SKM-1 (cell line): ENCODE measurements around the gene DIPK1B.

Source experiments
- DNase-seq: peaks from one replicate; lab custom pipeline; 2025; ENCODE audit not compliant: unreplicated experiment; lab: John Stamatoyannopoulos, UW

DIPK1B gene

DNA sequence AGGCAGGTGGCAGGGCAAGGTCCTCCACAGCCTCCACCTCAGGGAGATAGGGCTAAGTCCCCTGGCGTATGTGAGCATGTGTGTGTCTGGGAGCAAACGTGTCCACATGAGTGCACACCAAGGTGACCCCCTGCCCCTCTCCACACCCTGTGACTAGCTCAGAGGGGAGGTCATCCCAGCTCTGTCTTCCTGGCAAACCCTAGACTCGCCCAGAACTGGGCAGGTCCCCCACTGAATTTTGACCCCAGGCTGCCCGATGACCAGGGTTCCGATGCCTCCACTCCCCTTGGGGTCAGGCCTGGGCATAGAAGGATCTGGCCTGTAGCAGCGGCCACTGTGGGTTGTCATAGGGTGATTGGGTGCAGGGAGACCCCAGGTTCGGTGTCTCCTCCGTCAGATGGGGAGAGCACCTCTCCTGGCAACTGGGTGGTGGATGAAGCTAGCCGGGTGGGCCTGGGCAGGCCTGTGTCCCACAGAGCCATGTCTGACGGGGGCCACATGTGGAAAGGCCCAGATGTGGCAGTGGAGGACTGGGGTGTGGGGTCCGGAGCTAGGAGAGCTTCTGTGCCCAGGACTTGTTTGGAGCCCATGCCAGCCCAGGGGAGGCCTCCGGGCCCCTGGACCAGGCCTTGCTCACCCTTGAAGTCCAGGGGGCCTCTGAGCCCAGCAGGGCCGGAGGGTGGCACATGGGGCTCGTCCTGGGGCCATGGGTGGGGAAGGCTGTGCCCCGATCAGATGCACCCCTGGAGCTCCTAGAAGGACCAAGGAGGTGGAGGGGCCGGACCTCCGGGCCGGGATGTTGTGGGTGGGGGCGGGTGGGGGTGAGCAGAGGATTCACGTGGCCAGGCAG lies 6.2 kb downstream of the DIPK1B start:
- no peak for DNase-seq

DNA sequence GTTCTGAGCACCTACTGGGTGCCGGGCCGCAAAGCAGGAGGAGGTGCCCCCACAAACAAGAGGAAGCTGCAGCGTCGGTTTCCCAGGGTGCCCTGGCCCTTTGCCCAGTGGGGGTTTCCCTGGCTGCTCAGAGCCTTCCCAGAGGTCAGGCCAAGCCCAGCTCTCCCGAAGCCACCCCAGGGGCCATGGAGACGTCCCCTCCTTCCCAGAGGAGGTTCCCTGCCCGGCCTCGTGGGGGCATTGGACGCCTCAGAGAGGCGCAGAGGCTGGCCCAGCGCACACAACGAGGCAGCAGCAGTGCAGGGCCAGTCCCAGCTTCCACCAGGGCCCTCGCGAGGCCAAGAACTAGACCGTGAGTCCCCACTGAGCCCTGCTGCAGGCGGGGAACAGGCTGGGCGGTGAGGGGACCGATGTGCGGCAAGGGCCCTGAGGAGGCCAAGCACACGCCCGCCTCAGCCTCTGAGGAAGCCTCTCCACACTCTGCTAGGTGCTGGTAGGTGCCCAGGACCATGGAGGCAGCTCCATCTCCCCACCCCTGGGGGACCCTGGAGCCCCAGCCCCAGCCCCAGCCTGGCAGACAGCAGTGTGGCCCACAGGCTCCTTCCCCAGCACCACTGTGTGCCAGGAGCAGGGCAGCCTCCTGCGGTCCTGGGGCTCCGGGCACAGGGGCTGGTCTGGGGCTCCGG lies 7.0 kb downstream of the DIPK1B start:
- no peak for DNase-seq

DNA sequence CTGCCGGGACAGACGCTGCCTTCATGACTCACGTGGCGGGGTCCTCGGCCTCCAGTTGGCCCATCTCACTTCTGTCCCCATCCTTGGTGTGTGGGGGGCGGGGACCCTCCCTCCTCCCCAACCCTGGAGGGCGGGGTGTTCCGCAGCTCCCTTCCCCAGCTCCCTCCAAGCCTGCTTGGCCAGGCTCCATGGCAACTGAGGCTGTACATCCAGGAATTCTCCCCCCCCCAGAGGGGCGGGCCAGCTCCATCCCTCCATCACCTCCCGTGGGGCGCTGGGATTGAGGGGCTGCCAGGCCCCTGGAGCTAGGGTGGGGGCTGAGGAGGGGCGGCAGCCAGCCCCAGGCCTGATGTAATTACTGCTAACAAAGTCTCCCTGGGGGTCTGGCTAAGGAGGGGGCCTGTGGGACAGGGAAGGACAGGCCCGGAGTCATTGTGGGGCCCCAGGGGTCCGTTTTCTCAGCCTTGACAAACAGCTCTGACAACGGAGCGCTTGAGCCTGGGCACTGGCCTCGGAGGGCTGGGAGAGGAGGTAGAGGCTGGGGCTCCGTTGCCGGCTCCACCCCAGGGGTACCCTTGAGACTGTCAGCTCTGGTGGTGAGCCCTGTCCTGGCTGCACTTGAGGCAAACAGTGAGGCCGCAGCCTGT lies 8.0 kb downstream of the DIPK1B start:
- no peak for DNase-seq

- no peak for DNase-seq
Measured at GRCh38 chr9:136720898-136721338, 8.5 kb downstream of the DIPK1B start.

DNA sequence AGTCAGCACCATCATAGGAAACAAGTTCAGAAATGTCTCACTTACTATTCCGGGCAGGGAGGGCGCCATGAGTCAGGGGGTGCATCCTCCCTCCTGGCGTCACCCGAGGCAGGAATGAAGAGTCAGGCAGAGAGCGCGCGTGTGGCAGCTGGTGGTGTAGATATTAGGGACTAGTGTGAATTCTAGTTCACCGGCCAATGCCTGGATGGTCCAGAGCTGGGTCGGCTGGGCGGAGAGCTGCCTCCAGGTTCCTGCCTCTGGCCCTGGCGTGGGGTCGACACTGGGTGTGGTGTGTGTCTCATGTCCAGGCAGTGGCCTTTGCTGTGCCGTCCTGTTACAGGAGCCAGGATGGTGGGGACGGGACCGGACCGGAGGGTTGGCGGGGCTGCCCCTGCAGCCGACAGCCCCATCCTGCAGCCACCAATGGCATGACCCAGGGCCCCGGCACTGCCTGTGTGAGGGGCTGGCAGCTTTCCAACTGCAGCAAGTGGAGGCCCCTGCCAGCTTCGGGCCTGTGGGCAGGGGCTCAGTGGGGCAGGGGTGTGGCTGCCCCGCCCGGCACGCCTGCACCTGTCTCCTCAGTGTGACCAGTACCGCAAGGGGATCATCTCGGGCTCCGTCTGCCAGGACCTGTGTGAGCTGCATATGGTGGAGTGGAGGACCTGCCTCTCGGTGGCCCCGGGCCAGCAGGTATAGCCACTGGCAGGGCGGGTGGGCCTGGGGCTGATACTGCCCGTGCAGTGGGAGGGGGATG lies 9.1 kb downstream of the DIPK1B start:
- no peak for DNase-seq

DNA sequence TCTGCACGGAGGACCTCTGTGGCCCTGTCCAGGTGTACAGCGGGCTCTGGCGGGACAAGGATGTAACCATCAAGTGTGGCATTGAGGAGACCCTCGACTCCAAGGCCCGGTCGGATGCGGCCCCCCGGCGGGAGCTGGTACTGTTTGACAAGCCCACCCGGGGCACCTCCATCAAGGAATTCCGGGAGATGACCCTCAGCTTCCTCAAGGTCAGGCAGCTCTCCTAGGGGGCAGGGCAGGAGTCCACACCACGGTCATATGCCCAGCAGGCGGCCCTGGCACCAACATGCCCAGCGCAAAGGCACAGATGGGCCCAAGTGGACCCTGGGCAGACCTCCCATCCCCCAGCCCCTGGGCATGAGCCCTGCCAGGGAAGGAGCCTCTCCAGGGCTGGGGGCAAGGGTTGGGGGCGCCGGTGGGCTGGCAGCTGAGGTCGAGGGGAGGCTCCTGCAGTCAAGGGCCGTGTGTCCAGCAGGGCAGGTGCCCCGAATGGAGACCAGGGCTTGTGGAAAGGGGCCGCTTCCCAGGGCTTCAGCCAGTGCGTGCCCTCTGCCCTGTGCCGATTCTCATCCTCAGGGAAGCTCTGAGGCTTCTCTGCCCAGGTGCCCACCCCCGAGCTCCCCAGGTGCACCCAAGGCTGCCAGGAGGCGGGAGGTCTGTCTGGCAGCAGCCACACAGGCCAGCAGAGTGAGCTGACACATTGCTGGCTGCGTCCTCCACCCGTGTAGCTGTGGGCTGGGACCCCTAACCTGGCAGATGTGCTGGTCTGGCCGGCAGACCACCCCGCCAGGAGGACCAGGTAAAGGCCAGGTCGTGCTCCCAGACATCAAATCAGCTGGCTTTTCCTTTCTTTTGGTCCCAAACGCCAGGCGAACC lies 10.0 kb downstream of the DIPK1B start:
- DNase-seq, result no peak

GRCh38 chr9:136722969-136723356 lies 10.6 kb downstream of the DIPK1B start:
- no peak for DNase-seq

GRCh38 chr9:136723362-136723976 lies 11.1 kb downstream of the DIPK1B start:
- DNase-seq, result no peak

DNA sequence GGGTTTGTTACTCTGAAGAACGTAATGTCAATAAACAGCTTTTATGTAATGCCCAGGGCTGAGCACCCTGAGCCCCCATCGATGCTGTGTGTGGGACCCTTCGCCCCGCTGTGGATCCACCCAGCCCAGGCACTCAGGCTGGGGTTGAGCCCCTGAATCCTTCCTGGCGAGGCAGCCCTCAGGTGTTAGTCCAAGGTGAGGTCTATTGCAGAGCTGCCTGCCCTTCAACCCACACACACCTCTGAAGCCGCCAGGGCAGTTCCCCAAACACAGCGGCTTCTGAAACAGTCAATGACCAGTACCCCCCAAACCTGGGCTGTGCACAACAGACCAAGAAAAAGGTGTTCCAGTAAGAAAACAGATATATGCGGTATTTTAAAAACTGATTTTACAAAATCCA lies 11.6 kb downstream of the DIPK1B start:
- DNase-seq, result no peak

DNA sequence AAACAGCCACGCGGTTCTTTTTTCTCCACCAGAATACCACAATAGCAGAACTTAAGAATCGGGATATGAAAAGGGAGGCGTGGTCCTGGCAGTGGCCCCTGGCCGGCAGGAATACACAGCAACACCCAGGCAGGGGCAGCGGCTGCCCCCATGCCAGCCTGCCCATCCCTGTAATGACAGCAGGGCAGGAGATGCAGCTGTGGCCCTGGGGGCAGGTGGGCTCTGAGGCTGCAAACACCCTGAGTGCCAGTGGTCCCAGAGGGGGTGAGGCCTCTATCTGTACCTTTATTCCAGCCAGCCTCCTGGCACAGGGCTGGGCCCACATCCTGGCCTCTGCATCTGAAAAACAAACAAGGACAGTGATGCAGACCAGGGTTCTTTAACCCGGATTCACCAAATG lies 12.4 kb downstream of the DIPK1B start:
- DNase-seq, result no peak

- DNase-seq, result no peak
Measured at GRCh38 chr9:136725612-136726011, 13.2 kb downstream of the DIPK1B start.

DNA sequence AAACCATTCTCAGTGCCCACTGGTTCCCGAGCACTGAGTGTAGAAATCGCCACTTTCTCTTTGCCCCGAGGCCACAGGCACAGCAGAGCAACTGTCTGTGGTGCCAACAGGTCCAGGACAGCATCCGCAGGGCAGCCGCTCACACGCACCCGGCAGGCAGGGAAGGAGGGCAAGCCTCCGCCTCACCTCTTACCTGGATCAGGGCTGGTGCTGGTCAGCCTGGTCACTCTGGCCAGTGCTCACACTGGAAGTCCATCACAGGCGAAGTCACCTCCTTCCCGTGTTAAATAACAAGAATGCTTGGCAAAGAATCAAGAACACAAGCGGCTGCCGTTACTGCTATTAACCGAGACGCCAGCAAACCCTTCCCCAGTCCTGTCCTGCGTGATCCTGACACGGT lies 13.7 kb downstream of the DIPK1B start:
- no peak for DNase-seq

- DNase-seq, result peak; percentile 30
Measured at GRCh38 chr9:136726631-136727191, 14.3 kb downstream of the DIPK1B start.

DNA sequence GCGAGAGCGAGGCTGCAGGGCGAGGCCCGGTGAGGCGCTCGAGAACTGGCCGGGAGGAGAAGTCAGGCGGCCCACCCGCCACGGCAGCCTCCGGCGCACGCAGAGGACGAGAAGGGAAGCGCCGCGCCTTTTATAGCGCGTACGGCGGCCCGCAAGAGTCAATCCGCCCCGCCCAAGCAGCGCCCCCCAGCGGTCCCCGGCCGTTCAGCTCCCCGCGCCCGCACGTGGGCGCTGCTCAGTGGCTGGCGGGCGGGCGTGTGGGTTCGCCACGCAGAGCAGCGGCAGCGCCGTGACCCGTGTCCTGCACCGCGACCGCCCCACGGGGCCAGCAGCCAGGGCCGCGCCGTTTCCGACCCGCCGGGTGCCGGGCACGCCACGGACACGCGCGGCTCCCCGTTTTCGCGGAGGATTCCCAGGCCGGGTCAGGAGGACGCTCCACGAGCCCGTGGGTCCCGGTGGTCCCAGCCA lies 15.7 kb downstream of the DIPK1B start:
- peak; percentile 53 for DNase-seq

- DNase-seq, result no peak
Measured at GRCh38 chr9:136728548-136729123, 16.3 kb downstream of the DIPK1B start.

- DNase-seq, result no peak
Measured at GRCh38 chr9:136729144-136729543, 16.8 kb downstream of the DIPK1B start.

- DNase-seq, result no peak
Measured at GRCh38 chr9:136729926-136730325, 17.6 kb downstream of the DIPK1B start.

GRCh38 chr9:136732444-136733178 lies 20.2 kb downstream of the DIPK1B start:
- DNase-seq, result no peak
